Karpas-422 (cell line): ENCODE results near the gene CES4A. TPM values are rescaled to one million over a fixed set of nuclear protein-coding genes. Genes with fewer than 3 reads are reported as not detected.
"Not testable (repeated sequence)": the region's sequence is repeated elsewhere in the genome, so short reads cannot be mapped to it uniquely, and the experiment has no call there.

Source experiments
- DNase-seq: peaks from one replicate; pipeline ENCODE4 v3.0.0-alpha.2; 2015
- H2AFZ ChIP-seq: fragments of 200-600 bp; sonication (generic); 2 replicates; pipeline ENCODE4 v1.6.1; 2014; ENCODE audit warnings: antibody characterized with exemption, low read length, mixed read lengths
- H3K27ac ChIP-seq: fragments of 200-600 bp; sonication (generic); 2 replicates; pipeline ENCODE4 v1.5.1; 2014; ENCODE audit warnings: mild to moderate bottlenecking, low read length, moderate library complexity
- H3K27me3 ChIP-seq: fragments of 200-600 bp; sonication (generic); 2 replicates; pipeline ENCODE4 v1.6.1; 2014; ENCODE audit warnings: low read length, mixed read lengths
- H3K36me3 ChIP-seq: fragments of 200-600 bp; sonication (generic); 2 replicates; pipeline ENCODE4 v1.6.1; 2014; ENCODE audit warnings: low read length, mixed read lengths; ENCODE audit not compliant: insufficient read depth
- H3K4me1 ChIP-seq: fragments of 200-600 bp; sonication (generic); 2 replicates; pipeline ENCODE4 v1.6.1; 2014; ENCODE audit warnings: mild to moderate bottlenecking, low read length, mixed read lengths
- H3K4me2 ChIP-seq: fragments of 200-600 bp; sonication (generic); 2 replicates; pipeline ENCODE4 v1.6.1; 2014; ENCODE audit warnings: low read length, low read depth, mild to moderate bottlenecking; ENCODE audit not compliant: poor library complexity, severe bottlenecking
- H3K4me3 ChIP-seq: fragments of 200-600 bp; sonication (generic); 2 replicates; pipeline ENCODE4 v1.5.1; 2014; ENCODE audit warnings: mild to moderate bottlenecking, antibody characterized with exemption, low read length, mixed read lengths
- H3K79me2 ChIP-seq: fragments of 200-600 bp; sonication (generic); 2 replicates; pipeline ENCODE4 v1.6.1; 2014; ENCODE audit warnings: mild to moderate bottlenecking, low read length, mixed read lengths
- H3K9ac ChIP-seq: fragments of 200-600 bp; sonication (generic); 2 replicates; pipeline ENCODE4 v1.6.0; 2014; ENCODE audit warnings: low read length
- H3K9me2 ChIP-seq: fragments of 200-600 bp; sonication (generic), shearing (Covaris generic); replicated peaks from 2 replicates; pipeline ENCODE4 v1.6.0; 2014; ENCODE audit warnings: mild to moderate bottlenecking, low read length, moderate library complexity; ENCODE audit not compliant: insufficient read depth
- H3K9me3 ChIP-seq: fragments of 300-700, 200-600 bp; sonication (generic); 2 replicates; pipeline ENCODE4 v1.6.1; 2014; ENCODE audit warnings: low read length, mixed read lengths
- H4K20me1 ChIP-seq: fragments of 200-600 bp; sonication (generic); 2 replicates; pipeline ENCODE4 v1.6.1; 2014; ENCODE audit warnings: mild to moderate bottlenecking, antibody characterized with exemption, low read length, low read depth; ENCODE audit not compliant: insufficient read depth
- total RNA-seq: library from RNA; depleted of rRNA; stranded (reverse); fragments of >200 nt; shearing (Covaris generic); gene quantifications from 2 replicates; pipeline ENCODE4 v1.2.3, GENCODE V29; 2014; ENCODE audit warnings: low replicate concordance; rRNA removed

The CES4A gene
- total RNA-seq: not detected in 2 replicates

- H3K4me1 ChIP-seq: no peaks in the 10 kb centered on the region
- H3K4me2 ChIP-seq: no peak within 1 kb of the TSS
- H3K79me2 ChIP-seq: no peaks in the 10 kb centered on the region
- H3K4me3 ChIP-seq: no peak within 1 kb of the TSS
- H3K9ac ChIP-seq: no peak within 1 kb of the TSS
- H4K20me1 ChIP-seq: no peaks in the 10 kb centered on the region
- DNase-seq: no peak
- no peak within 1 kb of the TSS for H3K27ac ChIP-seq
- H3K9me2 ChIP-seq: no peaks in the 10 kb centered on the region
- H3K9me3 ChIP-seq: no peaks in the 10 kb centered on the region
- no peaks in the 10 kb centered on the region for H3K27me3 ChIP-seq
- H3K36me3 ChIP-seq: no peaks in the 10 kb centered on the region
- H2AFZ ChIP-seq: no peak within 1 kb of the TSS
Observed at GRCh38 chr16:66988197-66988788, at the start of gene CES4A. Gene CES4A (plus strand): TSS chr16:66988589. CDS start chr16:66988773, 184 bp downstream.

- Histone ChIP-seq H3K27me3 (no peaks in the 10 kb centered on the region), H2AFZ (no peak overlapping the region), H3K4me3 (no peak overlapping the region), H4K20me1 (no peaks in the 10 kb centered on the region), H3K79me2 (peaks cover 23% of the 10 kb centered on the region), H3K9me3 (no peaks in the 10 kb centered on the region), H3K4me2 (no peak overlapping the region), H3K4me1 (peaks cover 11% of the 10 kb centered on the region), H3K27ac (no peak overlapping the region), H3K36me3 (0 out of 2 replicates have a peak, but pooled peaks cover 2% of the 10 kb centered on the region), H3K9ac (no peak overlapping the region), H3K9me2 (no peaks in the 10 kb centered on the region)
- no peak for DNase-seq
Observed at GRCh38 chr16:66939366-66939765, 49.0 kb upstream of the CES4A start.

- Histone ChIP-seq H3K9me2 (no peaks in the 10 kb centered on the region), H3K79me2 (peaks cover 14% of the 10 kb centered on the region), H3K36me3 (0 out of 2 replicates have a peak, but pooled peaks cover 2% of the 10 kb centered on the region)
Observed at GRCh38 chr16:66940236-66940635, 48.2 kb upstream of the CES4A start.

GRCh38 chr16:66942981-66943380, 45.4 kb upstream of the CES4A start:
- DNase-seq: no peak

More at GRCh38 chr16:66940236-66940635, 48.2 kb upstream of the CES4A start:
- Histone ChIP-seq H2AFZ (no peak overlapping the region), H3K27ac (no peak overlapping the region), H3K4me2 (no peak overlapping the region), H4K20me1 (no peaks in the 10 kb centered on the region), H3K4me3 (no peak overlapping the region), H3K4me1 (peaks cover 8% of the 10 kb centered on the region), H3K27me3 (no peaks in the 10 kb centered on the region), H3K9ac (no peak overlapping the region), H3K9me3 (no peaks in the 10 kb centered on the region)
- no peak for DNase-seq

DNA sequence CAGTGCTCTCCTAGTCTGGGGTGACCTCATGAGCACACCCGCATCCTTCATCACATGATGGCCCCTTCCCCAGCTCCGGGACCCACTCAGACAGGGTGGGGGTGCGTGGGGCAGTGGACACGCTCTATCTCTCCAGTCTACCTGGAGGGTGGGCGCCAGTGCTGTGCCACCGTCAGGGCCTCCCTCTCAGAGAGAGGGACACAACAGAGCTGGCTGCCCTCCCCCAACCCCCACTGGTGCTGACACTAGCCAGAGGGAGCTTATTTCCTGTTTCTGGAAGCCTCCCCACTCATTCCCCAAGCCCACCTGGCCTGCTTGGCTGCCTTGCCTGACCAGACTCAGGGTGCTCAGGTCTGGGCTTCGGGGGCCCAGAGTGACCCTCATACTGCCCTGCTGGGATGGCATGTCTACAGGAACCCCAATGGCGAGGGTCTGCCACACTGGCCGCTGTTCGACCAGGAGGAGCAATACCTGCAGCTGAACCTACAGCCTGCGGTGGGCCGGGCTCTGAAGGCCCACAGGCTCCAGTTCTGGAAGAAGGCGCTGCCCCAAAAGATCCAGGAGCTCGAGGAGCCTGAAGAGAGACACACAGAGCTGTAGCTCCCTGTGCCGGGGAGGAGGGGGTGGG, 44.8 kb upstream of the CES4A start:
- Histone ChIP-seq H3K27me3 (no peaks in the 10 kb centered on the region), H3K9me3 (no peaks in the 10 kb centered on the region), H3K27ac (no peak overlapping the region), H3K4me2 (no peak overlapping the region), H3K79me2 (no peaks in the 10 kb centered on the region), H3K9me2 (no peaks in the 10 kb centered on the region), H2AFZ (no peak overlapping the region), H3K4me3 (no peak overlapping the region), H3K4me1 (peaks cover 3% of the 10 kb centered on the region; the same call in 1 of the 2 replicates), H3K9ac (no peak overlapping the region), H4K20me1 (no peaks in the 10 kb centered on the region), H3K36me3 (0 out of 2 replicates have a peak, but pooled peaks cover 2% of the 10 kb centered on the region)
- no peak for DNase-seq

More at GRCh38 chr16:66942981-66943380, 45.4 kb upstream of the CES4A start:
- H3K27ac ChIP-seq: no peak overlapping the region
- no peaks in the 10 kb centered on the region for H4K20me1 ChIP-seq
- H3K9me2 ChIP-seq: no peaks in the 10 kb centered on the region
- no peaks in the 10 kb centered on the region for H3K79me2 ChIP-seq
- no peak overlapping the region for H2AFZ ChIP-seq
- H3K4me2 ChIP-seq: no peak overlapping the region
- H3K9ac ChIP-seq: no peak overlapping the region
- 0 out of 2 replicates have a peak, but pooled peaks cover 2% of the 10 kb centered on the region for H3K36me3 ChIP-seq
- no peak overlapping the region for H3K4me3 ChIP-seq
- no peaks in the 10 kb centered on the region for H3K9me3 ChIP-seq
- peaks cover 3% of the 10 kb centered on the region; the same call in 1 of the 2 replicates for H3K4me1 ChIP-seq
- no peaks in the 10 kb centered on the region for H3K27me3 ChIP-seq

- Histone ChIP-seq H2AFZ (no peak overlapping the region), H3K4me3 (no peak overlapping the region), H3K4me1 (peaks cover 3% of the 10 kb centered on the region; the same call in 1 of the 2 replicates), H3K9ac (no peak overlapping the region), H3K27me3 (no peaks in the 10 kb centered on the region), H4K20me1 (no peaks in the 10 kb centered on the region), H3K4me2 (no peak overlapping the region), H3K79me2 (no peaks in the 10 kb centered on the region), H3K36me3 (0 out of 2 replicates have a peak, but pooled peaks cover 2% of the 10 kb centered on the region), H3K27ac (no peak overlapping the region), H3K9me2 (no peaks in the 10 kb centered on the region), H3K9me3 (no peaks in the 10 kb centered on the region)
- DNase-seq: no peak
Observed at GRCh38 chr16:66944054-66944441, 44.3 kb upstream of the CES4A start.

DNA sequence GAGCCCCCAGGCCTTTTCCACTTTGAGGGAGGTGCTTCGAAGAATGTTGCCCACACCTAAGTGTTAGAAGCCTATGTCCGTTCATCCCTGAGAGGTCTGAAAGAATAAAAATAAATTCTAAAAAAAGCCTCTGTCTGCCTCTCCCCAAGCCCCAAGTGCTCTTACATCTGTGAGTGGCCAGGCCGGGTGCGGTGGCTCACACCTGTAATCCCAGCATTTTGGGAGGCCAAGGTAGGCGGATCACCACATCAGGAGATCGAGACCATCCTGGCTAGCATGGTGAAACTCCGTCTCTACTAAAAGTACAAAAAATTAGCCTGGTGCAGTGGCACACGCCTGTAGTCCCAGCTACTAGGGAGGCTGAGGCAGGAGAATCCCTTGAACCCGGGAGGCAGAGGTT, 43.4 kb upstream of the CES4A start:
- not testable (repeated sequence) for H3K79me2 ChIP-seq, H3K9me3 ChIP-seq, H4K20me1 ChIP-seq, H3K9me2 ChIP-seq, H3K27ac ChIP-seq, H3K4me1 ChIP-seq, H3K4me2 ChIP-seq, H3K36me3 ChIP-seq, H3K27me3 ChIP-seq, H3K9ac ChIP-seq, H3K4me3 ChIP-seq, H2AFZ ChIP-seq, DNase-seq

DNA sequence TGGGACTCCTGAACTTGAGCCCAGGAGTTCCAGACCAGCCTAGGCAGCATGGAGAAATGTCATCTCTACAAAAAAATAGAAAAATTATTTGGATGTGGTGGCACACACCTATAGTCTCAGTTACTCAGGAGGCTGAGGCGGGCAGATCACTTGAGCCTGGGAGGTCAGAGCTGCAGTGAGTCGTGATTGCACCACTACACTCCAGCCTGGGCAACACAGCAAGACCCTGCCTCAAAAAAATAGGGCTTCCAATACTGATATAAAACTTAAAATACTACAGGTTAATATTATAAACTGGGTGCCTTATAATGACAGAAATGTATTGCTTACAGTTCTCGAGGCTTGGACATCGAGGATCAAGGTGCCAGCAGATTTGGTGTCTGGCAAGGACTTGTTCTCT, 42.5 kb upstream of the CES4A start:
- H3K79me2 ChIP-seq: no peaks in the 10 kb centered on the region
- no peak overlapping the region for H2AFZ ChIP-seq
- H3K9me3 ChIP-seq: no peaks in the 10 kb centered on the region

More for the DNA sequence above, 42.5 kb upstream of the CES4A start:
- Histone ChIP-seq H3K4me3 (no peak overlapping the region), H4K20me1 (no peaks in the 10 kb centered on the region), H3K36me3 (no peaks in the 10 kb centered on the region), H3K9me2 (no peaks in the 10 kb centered on the region), H3K4me2 (no peak overlapping the region), H3K27ac (no peak overlapping the region), H3K9ac (no peak overlapping the region), H3K4me1 (peaks cover 3% of the 10 kb centered on the region; the same call in 1 of the 2 replicates), H3K27me3 (no peaks in the 10 kb centered on the region)
- DNase-seq: no peak
